Activated CD4-positive, alpha-beta T cell treated with anti-CD3 and anti-CD28 coated beads for 48 hours (primary cell): Measurements from ENCODE around the gene ARF1.
"Not testable (repeated sequence)": the region's sequence is repeated elsewhere in the genome, so short reads cannot be mapped to it uniquely, and the experiment has no call there.

Experiments used
- DNase-seq: peaks from one replicate; pipeline ENCODE4 v3.0.0-alpha.2; 2020

The ARF1 gene

DNA sequence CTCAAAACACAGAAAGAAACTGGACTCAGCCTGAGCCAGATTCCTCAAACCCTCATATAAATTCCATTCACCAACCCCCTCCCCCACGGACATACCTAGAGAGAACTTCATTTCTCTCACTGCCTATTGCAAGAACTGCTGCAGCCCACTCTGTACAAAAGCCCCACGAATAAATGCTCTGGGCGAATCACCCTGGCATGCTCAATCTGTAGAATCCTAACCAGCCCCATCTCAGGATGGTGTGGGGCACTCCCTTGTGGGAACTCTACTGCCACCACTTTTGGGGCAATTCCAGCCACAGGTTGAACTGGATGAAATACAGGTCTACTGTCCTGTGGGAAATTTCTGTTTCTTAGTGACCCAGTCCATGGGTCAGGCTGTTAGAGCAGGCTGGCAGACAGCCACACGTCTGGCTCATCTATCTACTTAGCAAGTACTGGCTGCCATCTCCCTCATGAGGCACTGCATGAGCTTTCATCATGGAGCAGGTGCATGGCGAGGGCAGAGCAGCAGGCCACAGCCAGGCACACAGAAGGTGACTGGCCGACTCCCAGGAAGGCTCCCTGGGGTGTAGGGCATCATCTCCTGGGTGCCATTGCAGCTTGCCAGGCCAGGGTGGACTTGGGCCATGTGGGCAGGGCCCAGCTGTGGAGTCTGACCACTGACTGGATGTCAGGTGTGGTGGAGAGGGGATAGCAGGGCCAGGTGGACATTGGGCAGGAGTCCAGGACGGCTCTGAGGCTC, 22.2 kb downstream of the ARF1 start:
- no peak for DNase-seq

DNA sequence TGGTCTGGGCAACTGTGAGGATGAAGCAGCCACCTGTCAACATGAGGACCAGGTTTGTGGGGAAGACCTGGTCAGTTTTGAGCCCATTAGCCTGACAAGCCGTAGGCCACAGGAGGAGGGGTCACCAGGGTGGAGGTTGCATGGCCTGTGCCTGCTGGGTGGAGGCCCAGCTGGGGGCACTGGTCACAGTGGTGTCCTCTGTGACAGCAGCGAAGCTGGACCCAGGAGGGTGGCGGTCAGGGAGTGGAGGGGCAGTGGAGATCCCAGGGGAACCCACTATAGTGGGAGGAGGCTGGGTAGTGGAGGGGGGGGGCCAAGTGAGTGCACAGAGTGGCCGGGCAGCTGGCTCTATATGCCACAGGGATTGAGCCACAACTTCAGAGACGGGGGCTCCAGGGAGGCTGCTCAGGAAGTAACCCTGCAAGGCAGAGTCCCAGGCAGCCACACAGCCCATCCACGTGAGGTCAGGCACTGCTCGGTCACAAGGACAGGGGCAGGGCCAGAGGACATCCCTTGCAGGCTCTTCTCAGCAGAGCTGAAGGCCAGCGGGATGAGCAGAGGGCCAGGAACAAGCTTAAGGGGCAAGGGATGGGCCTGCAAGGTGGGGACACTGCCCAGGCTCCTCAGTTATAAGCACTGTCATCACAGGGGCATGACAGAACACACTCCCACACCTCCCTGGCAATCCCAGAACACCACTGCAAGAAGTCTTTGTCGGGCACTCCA, 22.9 kb downstream of the ARF1 start:
- no peak for DNase-seq

DNA sequence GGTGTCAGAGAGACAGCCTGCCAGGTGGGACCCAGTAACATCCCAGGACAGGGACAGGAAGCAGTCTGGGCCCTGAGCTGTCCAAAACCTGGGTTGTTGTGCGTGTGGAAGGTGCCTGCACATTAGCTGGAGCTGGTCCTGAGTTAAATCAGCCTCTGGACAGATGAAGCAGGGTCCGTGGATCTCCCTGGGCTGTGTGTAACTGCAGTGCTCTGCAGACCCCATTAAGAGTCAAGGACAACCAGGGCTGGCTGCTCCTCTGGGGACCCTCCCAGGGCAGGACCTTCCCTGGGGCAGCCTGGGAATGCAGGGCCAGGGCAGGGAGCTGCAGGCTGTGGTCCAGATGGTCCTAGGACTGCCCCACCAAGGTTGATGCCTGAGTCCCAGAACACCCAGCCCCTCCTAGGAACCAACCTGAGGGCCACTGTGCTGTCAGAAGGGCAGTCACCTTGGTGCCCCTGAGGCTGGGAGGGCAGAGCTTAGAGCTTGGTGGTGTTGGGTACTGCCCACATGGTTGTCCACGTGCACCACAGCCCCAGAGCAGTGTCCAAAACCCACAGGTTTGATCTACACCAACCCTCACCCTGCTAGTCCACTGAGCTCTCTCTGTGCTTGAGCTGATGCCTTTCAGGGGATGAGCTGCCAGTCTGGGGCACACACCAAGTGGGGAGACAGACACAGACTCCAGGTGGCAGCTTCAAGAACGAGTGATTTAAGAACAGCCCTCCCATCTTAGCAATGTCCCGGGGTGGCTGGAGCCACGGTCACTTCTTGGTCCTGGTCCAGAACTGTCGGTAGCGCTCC, 23.7 kb downstream of the ARF1 start:
- DNase-seq: no peak

DNA sequence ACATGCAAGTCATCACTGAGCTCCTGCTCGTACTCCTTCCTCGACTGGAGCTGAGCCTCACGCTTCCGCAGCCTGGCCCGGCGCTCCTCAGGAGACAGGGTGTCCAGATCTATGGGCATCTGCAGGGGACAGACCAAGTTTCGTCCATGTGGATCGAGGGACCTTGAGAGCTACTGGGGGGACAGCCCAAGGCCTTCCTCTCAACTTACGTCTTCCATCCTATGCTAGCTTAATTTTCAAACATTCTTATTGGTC, 24.2 kb downstream of the ARF1 start:
- DNase-seq: no peak

DNA sequence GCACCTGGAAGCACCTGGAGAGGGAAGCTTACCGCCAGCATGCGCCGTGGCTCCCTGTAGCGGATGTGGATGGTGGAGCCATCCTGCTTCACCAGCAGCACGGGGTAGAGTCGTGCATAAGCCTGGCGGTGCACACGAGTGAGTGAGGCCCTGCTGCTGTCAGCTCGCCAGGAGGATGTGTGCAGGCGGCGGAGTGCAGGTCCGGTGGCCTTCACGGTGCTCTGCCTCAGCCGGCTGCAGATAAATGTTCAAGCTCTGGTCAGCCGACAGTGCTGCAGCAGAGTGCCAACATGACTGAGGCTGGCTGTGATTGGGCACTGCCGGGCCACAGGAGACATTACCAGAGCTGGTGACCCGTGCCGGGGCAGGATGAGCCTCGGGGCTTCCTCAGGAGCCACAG, 25.1 kb downstream of the ARF1 start:
- no peak for DNase-seq

DNA sequence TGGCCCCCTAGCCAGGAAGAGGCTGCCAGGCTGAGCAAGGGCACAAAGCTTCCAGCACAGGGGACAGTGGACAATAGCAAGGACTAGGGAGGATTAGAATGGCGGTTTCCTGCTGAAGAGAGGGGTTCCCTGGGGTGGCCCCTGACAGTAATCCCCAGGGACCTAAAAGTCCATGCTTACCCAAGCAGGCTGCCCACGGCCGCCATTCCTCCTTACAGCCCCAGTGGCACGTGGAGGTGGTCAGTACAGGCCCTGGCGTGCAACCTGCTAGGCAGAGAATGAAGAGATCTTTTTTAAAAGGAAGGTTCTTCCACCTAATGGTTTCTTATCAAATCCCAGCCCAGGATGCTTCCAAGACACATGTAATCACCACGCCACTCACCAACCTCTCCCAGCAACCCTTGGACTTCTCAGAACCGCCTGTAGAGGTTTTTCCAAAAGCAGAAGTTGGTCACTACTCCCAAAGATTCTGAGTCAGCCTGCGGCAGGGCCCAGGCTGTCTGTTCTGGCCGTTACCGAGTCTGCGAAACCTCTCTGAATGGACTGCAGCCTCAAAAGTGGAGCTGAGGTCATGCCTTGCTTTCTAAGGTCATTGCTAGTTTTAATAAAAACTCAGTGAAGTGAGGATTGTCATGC, 25.7 kb downstream of the ARF1 start:
- DNase-seq: no peak

DNA sequence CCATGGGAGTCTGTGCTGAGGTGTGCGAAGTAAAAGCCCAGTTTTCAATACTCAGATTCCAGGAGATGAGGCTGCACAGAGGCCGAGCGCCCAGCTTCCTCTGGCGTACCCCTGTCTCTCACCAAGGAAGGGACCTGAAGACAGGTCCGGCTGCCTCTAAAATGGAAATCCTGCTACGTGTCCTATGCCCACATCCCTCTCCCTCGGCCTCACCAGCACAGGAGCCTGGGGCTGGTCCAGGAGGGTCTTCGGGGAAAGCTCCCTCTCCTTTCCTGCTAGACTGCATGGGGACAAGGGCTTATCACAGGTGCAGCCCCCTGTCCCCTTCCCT, 26.2 kb downstream of the ARF1 start:
- DNase-seq: no peak

DNA sequence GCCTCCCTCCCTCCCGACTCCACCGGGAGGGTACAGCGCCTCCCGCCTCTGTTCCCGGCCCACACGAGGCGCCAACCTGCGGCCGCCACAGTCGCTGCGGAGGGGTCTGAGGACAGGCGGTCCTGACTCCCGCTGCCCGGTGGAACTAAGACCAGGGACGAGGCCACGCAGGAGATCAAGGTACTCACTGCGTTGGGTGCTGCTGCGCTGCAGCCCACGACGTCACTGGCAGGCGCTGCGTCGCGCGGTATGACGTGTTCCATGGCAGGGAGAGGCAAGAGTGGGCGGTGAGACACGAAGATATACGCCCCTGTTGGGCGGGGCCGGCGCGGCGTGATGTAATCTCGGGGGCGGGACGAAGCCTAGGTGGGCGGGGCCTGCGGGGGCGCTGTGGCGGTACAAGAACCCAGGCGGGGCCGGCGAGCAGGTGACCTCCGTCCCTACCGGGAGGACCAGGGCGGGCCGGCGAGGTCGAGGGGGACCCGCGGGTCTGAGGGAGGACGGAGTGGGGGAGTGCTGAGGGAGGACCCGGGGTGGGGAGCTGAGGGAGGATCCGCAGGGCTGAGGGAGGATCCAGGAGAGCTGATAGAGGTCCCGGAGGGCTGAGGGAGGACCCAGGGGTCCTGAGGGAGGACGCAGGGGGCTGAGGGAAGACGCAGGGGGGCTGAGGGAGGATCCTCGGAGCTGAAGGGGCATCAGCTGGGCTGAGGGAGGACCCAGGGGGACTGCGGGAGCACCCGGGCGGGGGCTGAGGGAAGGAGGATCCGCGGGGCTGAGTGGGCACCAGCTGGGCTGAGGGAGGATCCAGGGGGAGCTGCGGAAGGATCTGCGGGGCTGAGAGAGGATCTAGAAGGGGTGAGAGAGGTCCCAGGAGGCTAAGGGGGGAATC, 26.8 kb downstream of the ARF1 start, which contains the start of gene MRPL55:
MRPL55 (minus strand) TSS at position 227 of the 889 bp plus-strand sequence. CDS start 1,039 bp downstream, outside the sequence.
- peak; percentile 98 for DNase-seq

DNA sequence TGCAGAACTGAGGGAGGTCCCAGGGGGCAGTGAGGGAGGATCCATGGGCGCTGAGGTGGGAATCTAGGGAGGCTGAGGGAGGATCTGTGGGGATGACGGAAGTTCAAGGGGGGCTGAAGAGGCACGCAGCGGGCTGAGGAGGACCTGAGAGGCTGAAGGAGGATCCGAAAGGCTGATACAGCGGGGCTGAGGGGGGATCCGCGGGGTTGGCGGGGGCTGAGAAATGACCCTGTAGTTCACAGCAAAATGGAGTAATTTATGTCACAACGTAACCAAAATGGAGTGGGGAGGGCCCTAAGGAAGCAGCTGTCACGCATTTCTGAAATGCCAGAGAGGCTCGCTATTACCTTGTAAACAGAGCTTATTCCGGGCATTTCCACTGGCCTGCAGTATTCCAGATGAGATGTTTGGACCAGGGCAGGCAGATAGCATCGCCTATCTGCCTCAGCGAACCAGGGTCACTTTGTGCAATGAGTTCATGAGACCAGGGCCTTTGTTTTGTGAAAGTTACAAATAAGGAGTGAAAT, 27.5 kb downstream of the ARF1 start:
- no peak for DNase-seq

DNA sequence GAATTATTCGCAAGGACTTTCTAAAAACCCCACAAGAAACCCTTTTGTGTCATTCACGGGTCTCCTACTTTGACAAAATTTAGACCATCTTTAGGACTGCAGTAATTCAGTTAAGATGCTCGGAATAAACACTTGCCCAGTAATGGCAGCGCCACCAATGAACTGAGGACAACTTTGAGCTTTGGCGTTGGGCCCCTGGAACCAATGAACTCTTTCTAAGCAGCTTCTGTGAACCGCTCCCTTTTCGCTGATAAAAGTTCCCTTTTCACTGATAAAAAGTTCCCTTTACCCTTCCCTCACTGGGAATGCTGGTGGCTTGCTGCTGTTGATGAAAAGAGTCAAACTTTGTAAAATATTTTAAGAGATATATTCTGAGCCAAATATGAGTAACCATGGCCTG, 28.0 kb downstream of the ARF1 start:
- no peak for DNase-seq

DNA sequence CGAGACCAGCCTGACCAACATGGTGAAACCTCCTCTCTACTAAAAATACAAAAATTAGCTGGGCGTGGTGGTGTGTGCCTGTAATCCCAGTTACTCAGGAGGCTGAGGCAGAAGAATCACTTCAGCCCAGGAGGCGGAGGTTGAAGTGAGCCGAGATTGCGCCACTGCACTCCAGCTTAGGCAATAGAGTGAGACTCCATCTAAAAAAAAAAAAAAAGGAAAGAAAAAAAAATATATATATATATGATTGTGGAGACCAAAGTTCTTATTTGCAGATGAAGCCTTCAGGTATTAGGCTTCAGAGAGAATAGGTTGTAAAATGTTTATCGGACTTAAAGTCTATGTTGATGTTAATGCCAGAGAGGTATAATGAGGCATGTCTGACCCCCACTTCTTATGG, 28.8 kb downstream of the ARF1 start:
- DNase-seq: not testable (repeated sequence)

DNA sequence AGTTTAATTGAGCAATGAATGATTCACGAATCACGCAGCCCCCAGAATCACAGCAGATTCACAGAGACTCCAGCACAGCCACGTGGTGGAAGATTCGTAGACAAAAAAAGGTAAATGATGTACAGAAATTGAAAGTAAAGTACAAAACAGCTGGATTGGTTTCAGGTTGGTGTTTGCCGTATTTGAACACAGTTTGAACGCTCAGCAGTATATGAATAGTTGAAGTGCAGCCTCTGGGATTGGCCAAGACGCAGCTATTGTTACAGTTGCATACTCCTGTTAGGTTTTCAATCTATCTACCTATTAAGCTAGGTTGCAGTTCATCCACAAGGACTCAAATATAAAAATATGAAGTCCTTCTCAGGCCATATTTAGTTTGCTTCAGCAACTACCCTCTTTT, 29.7 kb downstream of the ARF1 start:
- no peak for DNase-seq

DNA sequence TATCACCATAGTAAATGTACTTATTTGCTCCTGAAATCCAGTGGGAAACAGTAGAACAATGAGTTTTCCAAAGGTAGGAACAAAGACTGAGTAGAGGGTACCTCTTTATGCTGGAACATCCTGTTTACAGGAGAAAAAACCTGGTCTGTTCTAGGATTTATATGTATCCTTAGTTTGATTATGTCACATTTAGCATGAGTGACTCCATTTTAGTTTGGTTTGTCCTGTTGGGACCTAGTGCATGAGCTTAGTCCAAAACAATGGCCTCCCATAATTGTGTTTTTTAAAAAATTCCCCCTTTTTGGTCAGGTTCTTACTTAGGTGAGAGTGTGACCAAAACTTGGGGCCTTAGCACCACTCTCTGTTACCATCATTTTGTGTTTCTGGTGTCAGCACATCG, 30.1 kb downstream of the ARF1 start:
- no peak for DNase-seq

DNA sequence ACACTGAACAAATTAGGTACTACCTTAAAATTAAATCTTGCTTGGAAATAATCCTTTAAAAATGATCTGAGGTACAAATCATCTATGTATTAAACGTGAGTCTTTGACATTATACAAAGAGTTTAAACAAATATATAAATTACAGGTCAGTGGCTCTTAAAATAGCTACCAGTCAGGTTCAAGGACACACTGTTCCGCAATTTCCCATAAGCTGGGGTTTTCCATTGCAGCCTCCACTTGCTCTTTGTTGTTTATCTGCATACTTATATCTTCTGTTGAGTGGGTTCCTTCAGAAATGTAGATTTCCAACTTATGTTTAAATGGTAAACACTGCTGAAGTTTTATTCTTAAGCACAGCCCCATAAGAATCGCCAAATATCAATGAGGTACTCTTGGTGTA, 32.3 kb downstream of the ARF1 start:
- DNase-seq: no peak

DNA sequence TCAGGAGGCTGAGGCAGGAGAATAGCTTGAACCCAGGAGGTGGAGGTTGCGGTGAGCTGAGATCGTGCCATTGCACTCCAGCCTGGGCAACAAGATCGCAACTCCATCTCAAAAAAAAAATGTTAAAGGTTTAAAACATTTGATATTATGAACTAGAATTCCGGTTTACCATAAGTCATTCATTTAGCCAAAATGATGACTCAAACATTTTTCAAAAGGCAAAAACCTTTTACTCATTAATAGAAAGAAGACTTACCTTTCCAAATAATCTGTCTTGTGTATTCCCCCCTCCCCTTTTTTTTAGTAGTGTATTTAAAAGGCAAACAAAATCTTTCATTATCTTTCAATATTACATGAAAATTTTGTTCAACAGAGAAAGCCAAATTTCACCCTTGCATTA, 34.8 kb downstream of the ARF1 start:
- DNase-seq: no peak

DNA sequence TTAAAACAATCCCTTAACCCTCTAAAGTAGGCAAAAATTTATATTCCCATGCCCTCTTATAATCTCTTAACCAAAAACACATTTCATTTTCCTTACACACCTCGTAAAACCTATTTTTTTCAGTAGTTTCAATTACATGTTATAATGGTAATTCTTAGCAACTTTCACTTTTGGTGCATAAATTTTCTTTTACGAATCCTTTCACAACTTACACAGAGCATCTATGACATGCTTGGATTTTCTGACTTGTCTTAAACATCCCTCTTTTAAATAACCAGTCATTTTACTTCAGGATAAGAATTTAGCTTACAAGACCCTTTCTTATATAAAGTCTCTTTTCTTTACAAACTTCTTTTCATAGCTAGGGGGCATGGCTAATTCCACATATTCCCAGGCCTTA, 35.5 kb downstream of the ARF1 start:
- DNase-seq: no peak

DNA sequence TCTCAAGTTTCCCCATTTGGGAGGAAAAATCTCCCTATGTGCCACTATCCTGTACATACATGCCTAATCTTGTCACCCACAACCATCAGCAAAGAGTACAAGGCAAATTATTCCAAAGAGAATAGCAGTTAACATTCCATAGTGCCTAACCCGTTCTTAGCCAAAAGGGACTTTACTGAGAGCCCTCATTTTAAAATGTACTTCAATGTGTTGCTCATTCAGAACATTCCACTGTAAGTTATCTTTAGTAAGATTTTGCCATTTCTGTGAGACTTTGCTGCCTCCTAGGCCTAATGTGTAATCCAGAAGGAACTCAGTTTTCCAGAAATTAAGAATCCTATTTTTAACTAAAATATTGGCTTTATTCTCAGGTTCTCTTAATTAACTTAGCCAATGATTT, 37.8 kb downstream of the ARF1 start:
- DNase-seq: no peak

DNA sequence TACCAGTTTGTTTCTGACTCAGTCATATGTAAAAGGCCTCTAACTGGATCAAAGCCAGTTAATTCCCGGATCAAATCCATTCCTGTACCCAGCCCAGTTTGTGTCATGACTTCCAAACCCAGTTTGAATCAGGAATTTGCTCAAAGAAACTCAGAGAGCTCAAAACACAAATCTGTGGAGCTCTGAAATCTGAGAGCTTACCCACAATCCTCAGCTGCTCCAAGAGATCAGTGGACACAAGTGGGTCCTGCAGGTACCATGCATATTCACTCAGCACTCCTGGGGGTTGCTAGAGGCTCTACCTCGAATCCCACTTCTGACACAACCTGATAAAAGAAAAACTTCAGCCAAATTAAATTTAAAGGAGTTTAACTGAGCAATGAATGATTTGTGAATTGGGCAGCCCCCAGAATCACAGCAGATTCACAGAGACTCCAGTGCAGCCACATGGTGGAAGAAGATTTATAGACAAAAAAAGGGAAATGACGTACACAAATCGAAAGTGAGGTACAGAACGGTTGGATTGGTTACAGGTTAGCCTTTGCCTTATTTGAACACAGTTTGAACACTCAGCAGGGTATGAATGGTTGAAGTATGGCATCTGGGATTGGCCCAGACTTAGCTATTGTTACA, 38.5 kb downstream of the ARF1 start:
- no peak for DNase-seq

DNA sequence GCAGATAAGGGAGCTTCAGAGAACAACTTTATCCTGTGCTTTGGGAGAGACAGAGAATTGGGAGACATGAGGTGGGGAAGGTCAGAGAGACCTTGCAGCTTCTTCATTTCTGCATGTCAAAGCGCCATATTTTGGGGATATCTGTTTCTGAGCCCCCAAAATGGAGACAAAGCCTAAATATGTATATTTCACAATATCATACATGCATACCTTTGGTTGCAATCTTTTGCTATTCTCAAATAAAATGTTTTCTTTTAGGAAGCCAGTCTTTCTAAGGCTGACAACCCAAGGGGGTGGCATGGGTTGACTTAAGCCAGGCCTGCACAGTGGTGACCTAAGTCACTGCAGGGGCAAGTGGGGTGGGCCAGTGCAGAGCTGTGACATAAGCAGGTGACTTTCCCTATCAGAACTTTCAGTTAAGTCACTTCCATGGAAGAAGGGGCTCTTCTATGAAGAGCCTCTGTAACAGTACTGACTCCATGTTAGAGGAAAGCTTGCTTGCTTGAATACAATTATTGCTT, 40.5 kb downstream of the ARF1 start:
- no peak for DNase-seq

DNA sequence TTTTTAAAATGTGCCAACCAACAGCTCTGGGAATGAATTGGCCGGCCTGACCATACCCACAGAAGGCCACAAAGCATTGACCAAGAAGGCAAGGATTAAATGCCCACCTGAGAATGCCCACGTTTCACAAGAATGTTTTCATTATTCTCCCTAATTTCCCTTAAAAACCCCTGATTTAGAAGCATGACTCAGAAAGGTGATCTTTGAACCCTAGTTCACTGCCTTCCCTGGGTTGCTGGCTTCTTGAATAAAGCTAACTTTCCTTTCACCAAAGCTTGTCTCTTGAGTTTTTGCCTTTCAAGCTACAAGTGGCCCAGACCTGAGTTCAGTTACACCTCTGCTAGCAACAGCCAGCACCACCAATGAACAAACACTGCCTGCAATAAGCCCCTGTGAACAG, 41.0 kb downstream of the ARF1 start:
- DNase-seq: no peak

DNA sequence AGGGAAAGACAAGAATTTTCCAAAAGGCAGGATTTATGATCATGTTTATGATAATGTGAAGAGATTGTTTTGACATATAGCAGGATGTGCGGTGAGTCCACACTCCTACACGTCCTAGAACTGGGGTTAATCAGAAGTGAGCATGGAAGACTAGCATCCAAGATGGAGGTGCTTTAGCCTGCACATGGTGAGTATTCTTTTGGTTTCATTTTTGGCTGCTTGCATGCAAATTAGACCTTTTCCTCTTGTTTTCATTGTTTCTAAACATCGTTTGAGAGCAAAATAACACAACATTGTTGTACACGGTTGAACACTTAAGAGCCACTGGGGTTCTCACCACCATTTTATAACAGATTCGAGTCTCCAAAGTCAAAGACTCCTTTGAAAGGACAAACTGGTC, 42.7 kb downstream of the ARF1 start:
- DNase-seq: no peak

DNA sequence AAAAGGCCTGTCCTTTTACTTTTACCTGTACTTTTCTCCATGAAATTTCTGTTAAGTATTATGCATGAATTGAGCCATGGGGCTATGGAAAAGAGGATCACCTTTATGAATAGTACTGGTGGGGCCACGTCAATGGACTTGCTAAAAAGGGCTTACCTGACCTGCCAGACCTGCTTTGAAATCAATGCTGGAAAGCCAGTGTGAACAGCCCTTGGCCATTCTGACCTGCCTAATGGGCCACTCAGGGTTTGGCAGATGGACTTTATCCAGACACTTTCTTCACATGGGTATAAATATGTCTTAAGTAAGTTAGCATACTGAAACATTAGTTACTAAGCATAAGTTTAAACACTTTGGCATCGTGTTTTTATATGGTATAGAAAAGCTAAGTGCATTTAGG, 49.3 kb downstream of the ARF1 start:
- no peak for DNase-seq
